ENCODE results near the gene FIGNL2.

GRCh38 chr12:51833448-51834227 lies 14.9 kb downstream of the FIGNL2 start:
- TF ChIP-seq CTCF (IDR thresholded peaks at IDR 0.05) = no peak
- no peak for TF ChIP-seq HDAC2 (IDR thresholded peaks at IDR 0.05)
- TF ChIP-seq RARB (CRISPR knock-in tag; IDR thresholded peaks at IDR 0.05) = no peak
- TF ChIP-seq MAX (IDR thresholded peaks at IDR 0.05) = no peak

Data from A549 (cell line).